ENCODE data around the gene FBLN7. TPM values are rescaled to one million over a fixed set of nuclear protein-coding genes. Genes with fewer than 3 reads are reported as not detected.

FBLN7 gene
- total RNA-seq, 1 donor from 2014 or later: 3.9 TPM

GRCh38 chr2:112194482-112194881 is 56.3 kb downstream of the FBLN7 start:
- Mint-ChIP-seq H3K27me3 (ENCODE audit: unreplicated experiment) (no peaks in the 10 kb centered on the region), H3K36me3 (ENCODE audit: unreplicated experiment) (no peaks in the 10 kb centered on the region), H3K27ac (ENCODE audit: unreplicated experiment) (no peak overlapping the region), H3K4me3 (ENCODE audit: unreplicated experiment) (no peak overlapping the region), H3K9me3 (ENCODE audit: unreplicated experiment) (no peaks in the 10 kb centered on the region), H3K4me1 (ENCODE audit: unreplicated experiment) (no peaks in the 10 kb centered on the region)
- TF ChIP-seq, protein P1, sequence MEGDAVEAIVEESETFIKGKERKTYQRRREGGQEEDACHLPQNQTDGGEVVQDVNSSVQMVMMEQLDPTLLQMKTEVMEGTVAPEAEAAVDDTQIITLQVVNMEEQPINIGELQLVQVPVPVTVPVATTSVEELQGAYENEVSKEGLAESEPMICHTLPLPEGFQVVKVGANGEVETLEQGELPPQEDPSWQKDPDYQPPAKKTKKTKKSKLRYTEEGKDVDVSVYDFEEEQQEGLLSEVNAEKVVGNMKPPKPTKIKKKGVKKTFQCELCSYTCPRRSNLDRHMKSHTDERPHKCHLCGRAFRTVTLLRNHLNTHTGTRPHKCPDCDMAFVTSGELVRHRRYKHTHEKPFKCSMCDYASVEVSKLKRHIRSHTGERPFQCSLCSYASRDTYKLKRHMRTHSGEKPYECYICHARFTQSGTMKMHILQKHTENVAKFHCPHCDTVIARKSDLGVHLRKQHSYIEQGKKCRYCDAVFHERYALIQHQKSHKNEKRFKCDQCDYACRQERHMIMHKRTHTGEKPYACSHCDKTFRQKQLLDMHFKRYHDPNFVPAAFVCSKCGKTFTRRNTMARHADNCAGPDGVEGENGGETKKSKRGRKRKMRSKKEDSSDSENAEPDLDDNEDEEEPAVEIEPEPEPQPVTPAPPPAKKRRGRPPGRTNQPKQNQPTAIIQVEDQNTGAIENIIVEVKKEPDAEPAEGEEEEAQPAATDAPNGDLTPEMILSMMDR (IDR thresholded peaks at IDR 0.05): no peak
- no peak for DNase-seq (ENCODE audit: extremely low spot score, unreplicated experiment)

GRCh38 chr2:112195167-112195766 is 57.1 kb downstream of the FBLN7 start:
- TF ChIP-seq, protein P1 (IDR thresholded peaks at IDR 0.05): no peak
- Mint-ChIP-seq H3K27ac (ENCODE audit: unreplicated experiment) (no peak overlapping the region), H3K27me3 (ENCODE audit: unreplicated experiment) (no peaks in the 10 kb centered on the region), H3K9me3 (ENCODE audit: unreplicated experiment) (no peaks in the 10 kb centered on the region), H3K36me3 (ENCODE audit: unreplicated experiment) (no peaks in the 10 kb centered on the region), H3K4me1 (ENCODE audit: unreplicated experiment) (no peaks in the 10 kb centered on the region), H3K4me3 (ENCODE audit: unreplicated experiment) (no peak overlapping the region)
- no peak for DNase-seq (ENCODE audit: extremely low spot score, unreplicated experiment)

GRCh38 chr2:112195950-112196349 is 57.8 kb downstream of the FBLN7 start:
- Mint-ChIP-seq H3K9me3 (ENCODE audit: unreplicated experiment) (no peaks in the 10 kb centered on the region), H3K4me3 (ENCODE audit: unreplicated experiment) (no peak overlapping the region), H3K27ac (ENCODE audit: unreplicated experiment) (no peak overlapping the region), H3K36me3 (ENCODE audit: unreplicated experiment) (no peaks in the 10 kb centered on the region), H3K4me1 (ENCODE audit: unreplicated experiment) (no peaks in the 10 kb centered on the region), H3K27me3 (ENCODE audit: unreplicated experiment) (no peaks in the 10 kb centered on the region)
- DNase-seq (ENCODE audit: extremely low spot score, unreplicated experiment): no peak
- TF ChIP-seq, protein P1 (IDR thresholded peaks at IDR 0.05): no peak

GRCh38 chr2:112197868-112198267 is 59.7 kb downstream of the FBLN7 start:
- TF ChIP-seq, protein P1 (IDR thresholded peaks at IDR 0.05): no peak
- Mint-ChIP-seq H3K9me3 (ENCODE audit: unreplicated experiment) (peaks cover 5% of the 10 kb centered on the region), H3K27me3 (ENCODE audit: unreplicated experiment) (no peaks in the 10 kb centered on the region), H3K36me3 (ENCODE audit: unreplicated experiment) (peaks cover 2% of the 10 kb centered on the region), H3K4me1 (ENCODE audit: unreplicated experiment) (no peaks in the 10 kb centered on the region), H3K27ac (ENCODE audit: unreplicated experiment) (no peak overlapping the region), H3K4me3 (ENCODE audit: unreplicated experiment) (no peak overlapping the region)
- DNase-seq (ENCODE audit: extremely low spot score, unreplicated experiment): no peak

GRCh38 chr2:112198780-112199179 is 60.6 kb downstream of the FBLN7 start:
- H3K27me3 Mint-ChIP-seq (ENCODE audit: unreplicated experiment): no peaks in the 10 kb centered on the region

More at GRCh38 chr2:112198780-112199179, 60.6 kb downstream of the FBLN7 start:
- peaks cover 2% of the 10 kb centered on the region for H3K36me3 Mint-ChIP-seq (ENCODE audit: unreplicated experiment)
- H3K9me3 Mint-ChIP-seq (ENCODE audit: unreplicated experiment): peaks cover 14% of the 10 kb centered on the region
- no peak overlapping the region for H3K4me3 Mint-ChIP-seq (ENCODE audit: unreplicated experiment)
- H3K4me1 Mint-ChIP-seq (ENCODE audit: unreplicated experiment): no peaks in the 10 kb centered on the region
- no peak overlapping the region for H3K27ac Mint-ChIP-seq (ENCODE audit: unreplicated experiment)
- DNase-seq (ENCODE audit: extremely low spot score, unreplicated experiment): no peak
- TF ChIP-seq, protein P1 (IDR thresholded peaks at IDR 0.05): no peak
